PFSK-1 (cell line): ENCODE results near the gene AMACR.

Source experiments
- FOXP2 ChIP-seq: optimal IDR thresholded peaks from 2 replicates; pipeline ENCODE3; 2011; ENCODE audit warnings: borderline replicate concordance, control low read depth, inconsistent platforms; ENCODE audit not compliant: insufficient read depth; ENCODE audit errors: extremely low read length, extremely low read depth
- POLR2AphosphoS5 ChIP-seq: IDR thresholded peaks from 2 replicates; pipeline ENCODE4 v1.6.1; 2012; ENCODE audit warnings: low read depth, mild to moderate bottlenecking, control low read depth, low read length, moderate library complexity
- SIN3A ChIP-seq: IDR thresholded peaks from 2 replicates; pipeline ENCODE4 v1.6.1; 2012; ENCODE audit warnings: mild to moderate bottlenecking, low read length, moderate library complexity, borderline replicate concordance; ENCODE audit not compliant: insufficient read depth
- TAF1 ChIP-seq: IDR thresholded peaks from 2 replicates; pipeline ENCODE4 v1.6.1; 2012; ENCODE audit warnings: low read length, control low read depth, borderline replicate concordance; ENCODE audit not compliant: insufficient read depth
- TF ChIP-seq, protein P1 (sequence below), 2 experiments: IDR thresholded peaks; 2 replicates each; pipeline versions ENCODE4 v1.6.1 to v1.8.0; 2011 to 2012; ENCODE audit warnings: low read depth in 2 of 2, low read length in 2 of 2, control low read depth in 1 of 2, inconsistent platforms in 1 of 2, mild to moderate bottlenecking in 1 of 2, moderate library complexity in 1 of 2; ENCODE audit not compliant: insufficient read depth in 1 of 2

The AMACR gene

DNA sequence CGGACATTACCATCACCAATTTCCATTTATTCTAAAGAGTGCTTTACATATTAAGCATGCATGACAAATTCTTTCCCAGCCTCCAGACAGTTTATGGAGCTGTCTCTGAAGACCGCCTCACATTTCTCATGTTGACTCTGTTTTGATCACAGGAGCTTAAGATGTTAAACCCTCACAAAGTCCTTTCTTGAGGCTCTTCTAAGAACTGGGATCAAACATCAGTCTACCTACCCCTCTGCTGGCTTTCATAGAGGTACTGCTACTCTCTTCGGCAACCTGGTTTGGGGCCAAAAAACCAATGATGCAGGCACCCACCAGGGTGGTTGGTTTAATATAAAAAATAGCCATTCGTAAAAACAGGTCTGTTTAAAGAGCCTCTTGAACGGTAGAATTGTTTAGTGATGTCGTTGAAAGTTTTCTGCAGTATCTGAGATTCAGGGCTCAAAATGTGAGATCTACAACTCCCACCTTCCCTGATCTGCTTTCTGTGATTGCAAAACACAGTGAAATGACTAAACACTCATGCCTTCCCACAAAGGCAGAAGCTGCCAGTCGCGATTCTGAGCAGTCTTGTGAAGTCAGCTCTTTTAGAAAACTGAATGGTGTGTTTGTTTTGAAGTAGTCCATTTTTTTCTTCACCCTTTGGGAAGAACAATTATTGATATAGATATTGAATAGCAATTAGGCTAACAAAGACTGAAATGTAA lies 68.1 kb downstream of the AMACR start:
- TF ChIP-seq, protein P1, sequence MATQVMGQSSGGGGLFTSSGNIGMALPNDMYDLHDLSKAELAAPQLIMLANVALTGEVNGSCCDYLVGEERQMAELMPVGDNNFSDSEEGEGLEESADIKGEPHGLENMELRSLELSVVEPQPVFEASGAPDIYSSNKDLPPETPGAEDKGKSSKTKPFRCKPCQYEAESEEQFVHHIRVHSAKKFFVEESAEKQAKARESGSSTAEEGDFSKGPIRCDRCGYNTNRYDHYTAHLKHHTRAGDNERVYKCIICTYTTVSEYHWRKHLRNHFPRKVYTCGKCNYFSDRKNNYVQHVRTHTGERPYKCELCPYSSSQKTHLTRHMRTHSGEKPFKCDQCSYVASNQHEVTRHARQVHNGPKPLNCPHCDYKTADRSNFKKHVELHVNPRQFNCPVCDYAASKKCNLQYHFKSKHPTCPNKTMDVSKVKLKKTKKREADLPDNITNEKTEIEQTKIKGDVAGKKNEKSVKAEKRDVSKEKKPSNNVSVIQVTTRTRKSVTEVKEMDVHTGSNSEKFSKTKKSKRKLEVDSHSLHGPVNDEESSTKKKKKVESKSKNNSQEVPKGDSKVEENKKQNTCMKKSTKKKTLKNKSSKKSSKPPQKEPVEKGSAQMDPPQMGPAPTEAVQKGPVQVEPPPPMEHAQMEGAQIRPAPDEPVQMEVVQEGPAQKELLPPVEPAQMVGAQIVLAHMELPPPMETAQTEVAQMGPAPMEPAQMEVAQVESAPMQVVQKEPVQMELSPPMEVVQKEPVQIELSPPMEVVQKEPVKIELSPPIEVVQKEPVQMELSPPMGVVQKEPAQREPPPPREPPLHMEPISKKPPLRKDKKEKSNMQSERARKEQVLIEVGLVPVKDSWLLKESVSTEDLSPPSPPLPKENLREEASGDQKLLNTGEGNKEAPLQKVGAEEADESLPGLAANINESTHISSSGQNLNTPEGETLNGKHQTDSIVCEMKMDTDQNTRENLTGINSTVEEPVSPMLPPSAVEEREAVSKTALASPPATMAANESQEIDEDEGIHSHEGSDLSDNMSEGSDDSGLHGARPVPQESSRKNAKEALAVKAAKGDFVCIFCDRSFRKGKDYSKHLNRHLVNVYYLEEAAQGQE (IDR thresholded peaks at IDR 0.05; ENCODE audit: insufficient read depth in 1 of 2, low read depth in 2 of 2, low read length in 2 of 2): no peak
- TF ChIP-seq POLR2AphosphoS5: no peak
- TF ChIP-seq SIN3A: no peak

DNA sequence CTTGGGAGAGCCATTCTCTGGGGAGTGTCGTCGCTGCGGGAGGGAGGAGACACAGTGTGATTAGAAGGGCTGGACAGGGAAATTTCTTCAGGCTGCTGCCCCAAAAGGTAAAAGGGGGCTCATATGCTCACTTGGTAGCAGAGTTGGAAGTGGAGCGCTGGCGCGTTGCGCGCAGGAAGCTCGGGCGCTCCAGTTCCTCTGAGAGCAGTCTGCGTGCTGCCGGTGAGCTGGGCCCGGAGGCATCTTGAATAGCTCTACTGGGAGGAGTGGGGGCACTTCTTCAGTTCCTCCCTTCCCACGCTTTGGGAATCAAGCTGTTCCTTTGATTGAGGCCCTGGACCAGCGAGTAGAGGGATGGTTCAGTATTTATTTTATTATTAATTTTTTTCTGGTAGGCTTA lies 69.0 kb downstream of the AMACR start:
- no peak for TF ChIP-seq SIN3A
- TF ChIP-seq FOXP2: no peak

DNA sequence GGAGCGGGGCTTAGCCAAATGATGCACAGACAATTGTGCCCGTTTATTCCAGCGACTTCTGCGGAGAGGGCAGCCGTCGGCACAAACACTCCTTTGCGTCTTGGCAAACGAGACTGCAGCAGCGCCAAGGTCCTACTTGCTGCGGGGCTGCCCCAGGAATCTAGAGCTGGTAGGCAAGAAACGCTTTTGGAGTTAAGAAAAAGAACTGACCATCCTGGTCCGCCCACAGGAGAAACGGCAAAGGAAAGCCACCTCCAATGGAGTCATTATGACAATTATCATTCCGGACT lies 69.4 kb downstream of the AMACR start:
- no peak for TF ChIP-seq FOXP2
- TF ChIP-seq, protein P1 (IDR thresholded peaks at IDR 0.05; ENCODE audit: insufficient read depth in 1 of 2, low read depth in 2 of 2, low read length in 2 of 2): no peak
- no peak for TF ChIP-seq TAF1
- TF ChIP-seq SIN3A: no peak
- TF ChIP-seq POLR2AphosphoS5: no peak

DNA sequence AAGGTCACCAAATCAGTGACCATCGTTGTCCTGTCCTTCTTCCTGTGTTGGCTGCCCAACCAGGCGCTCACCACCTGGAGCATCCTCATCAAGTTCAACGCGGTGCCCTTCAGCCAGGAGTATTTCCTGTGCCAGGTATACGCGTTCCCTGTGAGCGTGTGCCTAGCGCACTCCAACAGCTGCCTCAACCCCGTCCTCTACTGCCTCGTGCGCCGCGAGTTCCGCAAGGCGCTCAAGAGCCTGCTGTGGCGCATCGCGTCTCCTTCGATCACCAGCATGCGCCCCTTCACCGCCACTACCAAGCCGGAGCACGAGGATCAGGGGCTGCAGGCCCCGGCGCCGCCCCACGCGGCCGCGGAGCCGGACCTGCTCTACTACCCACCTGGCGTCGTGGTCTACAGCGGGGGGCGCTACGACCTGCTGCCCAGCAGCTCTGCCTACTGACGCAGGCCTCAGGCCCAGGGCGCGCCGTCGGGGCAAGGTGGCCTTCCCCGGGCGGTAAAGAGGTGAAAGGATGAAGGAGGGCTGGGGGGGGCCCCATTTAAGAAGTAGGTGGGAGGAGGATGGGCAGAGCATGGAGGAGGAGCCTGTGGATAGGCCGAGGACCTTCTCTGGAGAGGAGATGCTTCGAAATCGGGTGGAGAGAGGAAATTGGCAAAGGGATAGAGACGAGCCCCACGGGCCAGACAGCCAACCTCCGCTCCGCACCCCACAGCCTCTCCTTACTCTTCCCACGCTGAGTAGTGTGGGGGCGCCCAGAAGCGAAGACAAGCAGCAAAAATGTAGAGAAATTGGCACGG lies 69.9 kb downstream of the AMACR start:
- TF ChIP-seq, protein P1 (IDR thresholded peaks at IDR 0.05; ENCODE audit: insufficient read depth in 1 of 2, low read depth in 2 of 2, low read length in 2 of 2): no peak
- TF ChIP-seq SIN3A (no peak), FOXP2 (no peak), TAF1 (no peak), POLR2AphosphoS5 (no peak)

DNA sequence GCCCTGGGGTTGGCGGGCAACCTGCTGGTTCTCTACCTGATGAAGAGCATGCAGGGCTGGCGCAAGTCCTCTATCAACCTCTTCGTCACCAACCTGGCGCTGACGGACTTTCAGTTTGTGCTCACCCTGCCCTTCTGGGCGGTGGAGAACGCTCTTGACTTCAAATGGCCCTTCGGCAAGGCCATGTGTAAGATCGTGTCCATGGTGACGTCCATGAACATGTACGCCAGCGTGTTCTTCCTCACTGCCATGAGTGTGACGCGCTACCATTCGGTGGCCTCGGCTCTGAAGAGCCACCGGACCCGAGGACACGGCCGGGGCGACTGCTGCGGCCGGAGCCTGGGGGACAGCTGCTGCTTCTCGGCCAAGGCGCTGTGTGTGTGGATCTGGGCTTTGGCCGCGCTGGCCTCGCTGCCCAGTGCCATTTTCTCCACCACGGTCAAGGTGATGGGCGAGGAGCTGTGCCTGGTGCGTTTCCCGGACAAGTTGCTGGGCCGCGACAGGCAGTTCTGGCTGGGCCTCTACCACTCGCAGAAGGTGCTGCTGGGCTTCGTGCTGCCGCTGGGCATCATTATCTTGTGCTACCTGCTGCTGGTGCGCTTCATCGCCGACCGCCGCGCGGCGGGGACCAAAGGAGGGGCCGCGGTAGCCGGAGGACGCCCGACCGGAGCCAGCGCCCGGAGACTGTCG lies 70.7 kb downstream of the AMACR start:
- TF ChIP-seq TAF1 (no peak), SIN3A (no peak), POLR2AphosphoS5 (no peak), FOXP2 (no peak)
- TF ChIP-seq, protein P1 (IDR thresholded peaks at IDR 0.05; ENCODE audit: insufficient read depth in 1 of 2, low read depth in 2 of 2, low read length in 2 of 2): no peak
